Left renal pelvis (tissue), 4 donors: ENCODE data around the gene TWSG1. TPM values are rescaled to one million over a fixed set of nuclear protein-coding genes. Genes with fewer than 3 reads are reported as not detected.
"Not testable (repeated sequence)": the region's sequence is repeated elsewhere in the genome, so short reads cannot be mapped to it uniquely, and the experiment has no call there.

Experiments used
- DNase-seq, 4 donors: peaks; one replicate each; pipeline ENCODE4 v3.0.0-alpha.2; 2013; ENCODE audit warnings: low read depth in 4 of 4, low spot score in 3 of 4
- polyA plus RNA-seq, 4 donors: library from polyadenylated mRNA; unstranded; fragments of 120-200 nt; gene quantifications; one replicate each; pipeline ENCODE4 v1.2.1, GENCODE V29; 2013; ENCODE audit not compliant: insufficient read length in 4 of 4

Gene TWSG1
- polyA plus RNA-seq, 4 donors: 83.5 to 149 (median 116) TPM

DNA sequence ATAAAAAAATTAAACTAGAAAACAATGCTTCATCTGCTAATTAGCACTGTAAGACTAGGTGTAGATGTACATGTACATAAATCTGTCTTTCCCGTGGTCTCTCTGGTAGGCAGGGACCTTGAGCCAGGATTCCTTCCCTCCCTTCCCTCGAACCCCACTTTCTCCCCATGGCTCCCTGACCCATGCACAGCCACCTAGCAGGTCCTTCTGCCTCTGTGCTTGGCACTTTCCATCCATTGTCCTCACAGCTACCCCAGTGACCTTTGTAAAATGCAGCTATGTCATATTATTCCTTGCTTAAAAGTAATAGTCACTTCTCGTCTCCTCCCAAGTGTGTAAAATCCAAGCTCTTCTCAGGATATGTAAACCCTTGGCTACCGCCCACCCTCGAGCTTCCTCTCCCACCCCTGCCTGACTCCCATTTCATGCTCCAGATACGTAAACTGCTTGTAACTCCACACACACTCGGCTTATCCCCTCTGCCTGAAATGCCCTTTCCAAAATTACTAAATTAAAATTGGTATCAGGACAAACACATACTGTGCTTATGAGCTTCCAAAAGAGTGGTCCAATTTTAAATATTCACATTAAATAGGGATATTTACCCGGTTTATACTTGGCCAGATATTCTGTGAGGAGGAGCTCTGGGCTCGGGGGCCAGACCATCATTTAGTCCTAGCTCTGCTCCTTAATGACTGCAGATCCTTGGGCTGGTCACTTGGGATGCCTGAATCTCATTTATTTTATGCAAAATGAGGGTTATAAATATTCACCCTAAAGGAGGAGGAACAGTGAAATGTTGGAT, 86.7 kb downstream of the TWSG1 start:
- DNase-seq: no peak

DNA sequence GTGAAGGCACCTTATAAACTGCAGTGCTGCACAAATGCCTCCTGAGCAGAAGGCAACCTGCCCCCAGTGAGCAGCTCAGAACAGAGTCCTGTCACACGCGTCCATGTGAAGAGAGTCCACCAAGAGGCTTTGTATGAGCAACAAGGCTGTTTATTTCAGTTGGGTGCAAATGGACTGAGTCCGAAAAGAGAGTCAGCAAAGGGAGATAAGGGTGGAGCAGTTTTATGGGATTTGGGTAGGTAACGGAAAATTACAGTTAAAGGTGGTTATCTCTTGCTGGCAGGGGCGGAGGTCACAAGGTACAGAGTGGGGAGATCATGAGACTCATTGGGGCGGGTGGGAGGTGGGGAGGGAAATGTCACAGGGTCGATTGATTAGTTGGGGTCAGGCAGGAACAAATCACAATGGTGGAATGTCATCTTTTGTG, 87.3 kb downstream of the TWSG1 start:
- no peak for DNase-seq

DNA sequence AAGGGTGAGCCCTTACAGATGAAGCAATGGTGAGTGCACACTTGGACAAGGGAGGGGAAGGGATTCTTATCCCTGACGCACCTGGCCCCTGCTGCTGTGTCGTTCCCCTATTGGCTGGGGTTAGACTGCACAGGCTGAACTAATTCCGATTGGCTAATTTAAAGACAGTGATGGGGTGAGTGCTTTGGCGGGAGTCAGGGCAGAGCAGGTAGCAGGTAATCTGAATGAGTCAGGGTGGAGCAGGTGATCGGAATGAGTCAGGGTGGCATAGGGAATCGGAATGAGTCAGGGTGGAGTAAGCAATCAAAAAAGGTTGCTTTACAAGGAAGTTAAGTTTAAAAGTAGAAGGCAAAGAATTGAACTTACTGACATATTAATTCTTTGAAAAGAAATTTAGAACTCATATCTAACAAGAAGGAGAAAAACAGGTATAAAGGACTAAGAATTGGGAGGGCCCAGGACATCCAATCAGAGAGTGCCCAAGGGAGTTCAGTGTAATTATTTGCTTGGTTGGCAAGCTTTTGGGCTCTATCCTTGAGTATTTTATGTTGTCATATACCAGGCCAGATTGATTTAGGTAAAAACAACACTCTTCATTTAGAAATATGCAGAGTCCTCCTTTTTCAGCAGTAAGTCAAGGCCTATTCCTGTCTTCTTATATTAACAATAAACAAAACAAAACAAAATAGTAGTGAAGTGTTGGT, 88.4 kb downstream of the TWSG1 start:
- DNase-seq: no peak

DNA sequence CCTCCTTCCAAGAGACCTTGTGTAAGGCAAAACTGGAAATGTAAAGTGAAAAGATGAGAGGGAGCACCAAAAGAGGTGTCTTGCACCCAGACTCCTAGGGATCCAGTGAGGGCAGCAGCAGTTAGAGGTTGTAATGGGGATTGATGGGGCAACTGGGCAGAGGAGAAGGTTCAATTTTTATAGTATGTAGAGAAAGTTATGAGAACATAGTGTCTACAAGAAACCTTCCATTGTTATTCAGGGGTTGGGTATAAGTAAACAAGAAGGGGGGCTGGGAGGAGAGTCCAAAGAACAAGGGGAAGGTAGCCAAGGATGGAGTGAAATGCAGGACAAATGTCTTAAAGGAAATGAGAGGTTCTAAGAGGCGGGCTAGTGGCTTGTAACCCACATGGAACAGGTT, 89.1 kb downstream of the TWSG1 start:
- DNase-seq: not testable (repeated sequence)

DNA sequence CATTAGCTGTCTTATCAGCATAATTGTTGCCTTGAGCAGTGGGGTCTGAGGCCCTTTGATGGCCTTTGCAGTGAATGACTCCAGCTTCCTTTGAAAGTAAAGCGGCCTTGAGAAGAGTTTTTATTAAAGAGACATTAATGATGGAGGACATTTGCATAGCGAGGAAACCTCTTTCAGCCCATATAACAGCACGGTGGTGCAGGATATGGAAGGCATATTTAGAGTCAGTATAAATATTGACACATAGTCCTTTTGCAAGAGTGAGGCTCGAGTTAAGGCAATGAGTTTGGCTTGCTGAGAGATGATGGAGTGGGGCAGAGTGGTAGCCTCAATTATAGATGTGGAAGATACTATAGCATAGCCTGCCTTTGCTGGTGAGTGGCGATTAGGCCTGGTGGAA, 89.7 kb downstream of the TWSG1 start:
- not testable (repeated sequence) for DNase-seq

DNA sequence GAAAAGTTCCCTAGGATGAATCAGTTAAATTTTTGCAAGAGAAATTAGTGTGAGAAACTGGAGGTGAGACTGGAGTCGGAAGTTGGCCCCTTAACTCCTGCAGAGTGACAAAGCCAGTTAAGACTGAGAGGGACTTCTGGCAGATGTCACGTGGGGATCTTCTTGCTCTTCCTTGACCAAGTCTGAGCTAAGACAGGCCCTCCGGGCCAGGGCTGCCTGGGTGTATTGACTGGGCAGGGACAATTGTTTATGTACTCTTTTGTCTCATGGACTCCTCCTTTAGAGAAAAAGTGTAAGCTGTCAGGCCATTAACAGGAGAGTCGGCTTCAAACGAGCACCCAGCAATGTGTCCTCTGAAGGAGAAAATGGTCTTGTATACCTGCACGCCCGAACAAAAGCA, 92.2 kb downstream of the TWSG1 start:
- DNase-seq: no peak

DNA sequence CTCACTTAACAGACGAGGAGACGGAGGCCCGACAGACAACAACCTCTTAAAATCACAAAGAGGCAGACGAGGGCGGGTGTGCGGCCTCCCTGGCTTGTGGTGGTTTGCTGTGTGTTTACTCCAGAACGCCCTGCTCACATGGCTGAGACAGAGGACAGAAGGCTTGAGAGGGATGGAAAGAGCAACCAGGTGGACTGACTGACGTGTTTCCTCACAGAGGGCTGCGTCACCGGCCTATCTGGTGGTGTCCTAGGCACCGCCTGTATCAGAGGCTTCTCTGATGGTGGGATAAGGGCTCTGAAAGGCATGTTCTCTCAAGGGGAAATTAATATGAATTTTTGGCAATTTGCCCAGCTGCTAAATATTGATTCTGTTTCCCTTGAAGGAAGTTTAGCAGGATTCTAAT, 93.7 kb downstream of the TWSG1 start:
- no peak for DNase-seq

DNA sequence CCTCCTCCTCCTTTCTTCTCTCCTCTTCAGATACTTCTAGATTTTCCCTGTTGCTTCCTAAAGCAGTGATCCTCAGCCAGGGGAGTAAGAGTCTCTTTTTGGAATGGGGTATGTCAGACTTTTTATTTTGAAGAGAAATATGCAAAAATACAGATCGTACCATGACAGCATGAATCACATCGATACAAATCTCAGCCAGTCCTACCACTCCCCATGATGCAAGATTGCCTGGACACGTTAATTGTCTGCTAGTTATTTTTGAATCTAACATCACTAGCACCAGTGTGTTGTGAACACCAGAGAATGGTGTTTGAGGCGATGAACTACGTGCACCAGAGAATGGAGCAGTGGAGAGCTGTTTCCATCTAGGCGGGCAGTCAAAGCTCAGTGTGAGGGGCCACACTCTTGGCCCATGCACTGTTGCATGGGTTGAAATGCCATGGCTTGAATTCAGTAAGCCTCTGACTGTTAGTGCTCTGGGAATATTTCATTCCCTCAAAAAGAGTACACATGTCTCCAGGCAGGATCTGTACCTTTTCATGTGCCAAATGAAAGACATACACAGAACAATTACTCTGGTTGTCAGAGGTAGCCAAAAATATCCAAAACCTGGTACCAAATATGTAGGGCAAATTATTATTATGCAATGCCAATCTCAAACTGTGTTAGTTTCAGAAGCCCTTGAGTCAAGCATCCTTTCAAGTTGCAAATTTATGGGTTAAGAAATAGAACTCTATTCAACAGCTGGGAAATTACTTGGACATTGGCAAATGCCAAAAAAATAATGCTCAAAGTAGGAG, 94.5 kb downstream of the TWSG1 start:
- DNase-seq: no peak

DNA sequence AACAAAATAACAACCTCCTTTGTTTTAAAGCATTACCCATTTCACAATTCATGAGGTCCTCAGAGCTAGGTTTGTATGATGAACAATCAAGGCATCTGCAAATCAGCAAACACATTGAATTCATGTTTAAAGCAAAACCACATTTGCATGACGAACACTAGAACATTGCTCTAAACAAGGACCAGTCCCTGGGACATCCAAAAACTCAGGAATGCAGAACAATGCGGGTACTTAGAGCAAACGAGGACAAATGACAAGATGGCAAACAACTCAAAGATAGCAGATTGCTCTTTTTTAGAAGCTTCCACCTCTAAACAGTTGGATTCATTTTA, 95.1 kb downstream of the TWSG1 start:
- no peak for DNase-seq

DNA sequence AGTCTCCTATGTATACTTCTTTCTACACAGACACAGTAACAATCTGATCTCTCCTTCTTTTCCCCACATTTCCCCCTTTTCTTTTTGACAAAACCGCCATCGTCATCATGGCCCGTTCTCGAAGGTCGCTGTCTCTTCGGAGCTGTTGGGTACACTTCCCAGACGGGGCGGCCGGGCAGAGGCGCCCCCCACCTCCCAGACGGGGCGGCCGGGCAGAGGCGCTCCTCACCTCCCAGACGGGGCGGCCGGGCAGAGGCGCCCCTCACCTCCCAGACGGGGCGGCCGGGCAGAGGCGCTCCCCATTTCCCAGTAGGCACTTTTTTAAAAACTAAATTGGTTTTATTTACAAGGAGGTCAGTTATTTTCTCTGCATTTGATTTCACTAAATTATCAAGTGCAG, 95.7 kb downstream of the TWSG1 start:
- not testable (repeated sequence) for DNase-seq

DNA sequence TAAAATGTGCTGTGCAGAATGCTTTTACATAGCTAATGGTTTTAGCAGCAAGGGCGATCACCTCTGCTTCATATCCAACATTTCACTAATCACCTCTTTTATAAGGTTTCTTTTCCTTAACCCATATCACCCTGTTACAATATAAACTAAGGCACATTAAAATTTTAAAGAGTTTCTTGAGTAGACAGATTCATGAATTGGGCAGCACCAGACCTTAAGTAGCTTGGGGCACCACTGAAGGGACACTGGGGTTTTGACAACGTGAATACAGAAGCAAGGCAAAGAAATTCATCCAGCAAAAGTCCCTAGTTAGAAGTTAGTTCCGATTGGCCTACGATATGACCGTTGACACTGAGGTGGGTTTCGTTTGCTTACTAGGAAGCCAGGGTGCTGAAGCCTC, 96.7 kb downstream of the TWSG1 start:
- DNase-seq: no peak

DNA sequence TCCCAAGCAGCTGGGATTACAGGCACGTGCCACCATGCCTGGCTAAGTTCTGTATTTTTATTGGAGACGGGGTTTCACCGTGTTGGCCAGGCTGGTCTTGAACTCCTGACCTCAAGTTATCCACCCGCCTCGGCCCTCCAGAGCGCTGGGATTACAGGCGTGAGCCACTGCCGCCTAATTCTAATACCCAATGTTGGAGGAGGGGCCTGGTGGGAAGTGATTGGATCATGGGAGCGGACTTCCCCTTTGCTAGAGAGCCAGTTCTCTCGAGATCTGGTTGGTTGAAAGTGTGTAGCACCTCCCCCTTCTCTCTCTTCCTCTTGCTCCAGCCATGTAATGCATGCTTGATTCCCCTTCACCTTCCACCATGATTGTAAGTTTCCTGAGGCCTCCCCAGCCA, 98.5 kb downstream of the TWSG1 start:
- not testable (repeated sequence) for DNase-seq

DNA sequence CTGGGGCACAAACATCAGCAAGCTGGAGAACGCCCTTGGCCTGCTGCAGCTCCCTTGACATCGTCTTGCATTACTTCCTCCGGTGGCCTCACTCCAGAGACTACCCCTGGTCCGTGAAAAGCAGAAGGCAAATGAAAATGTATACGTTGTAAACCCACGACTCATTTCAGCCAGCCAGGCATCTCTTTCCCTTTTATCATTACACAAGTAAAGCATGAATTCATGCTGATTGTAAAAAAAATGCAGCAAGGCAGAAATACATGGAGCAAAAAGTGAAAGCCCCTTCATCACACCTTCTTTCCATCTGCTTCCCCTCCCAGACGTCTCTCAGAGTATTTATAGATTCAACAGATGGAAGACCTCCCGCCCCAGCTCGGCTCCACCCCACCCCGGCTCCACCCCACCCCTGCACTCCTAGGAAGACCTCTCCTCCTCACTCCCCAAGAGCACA, 99.1 kb downstream of the TWSG1 start:
- DNase-seq: no peak

DNA sequence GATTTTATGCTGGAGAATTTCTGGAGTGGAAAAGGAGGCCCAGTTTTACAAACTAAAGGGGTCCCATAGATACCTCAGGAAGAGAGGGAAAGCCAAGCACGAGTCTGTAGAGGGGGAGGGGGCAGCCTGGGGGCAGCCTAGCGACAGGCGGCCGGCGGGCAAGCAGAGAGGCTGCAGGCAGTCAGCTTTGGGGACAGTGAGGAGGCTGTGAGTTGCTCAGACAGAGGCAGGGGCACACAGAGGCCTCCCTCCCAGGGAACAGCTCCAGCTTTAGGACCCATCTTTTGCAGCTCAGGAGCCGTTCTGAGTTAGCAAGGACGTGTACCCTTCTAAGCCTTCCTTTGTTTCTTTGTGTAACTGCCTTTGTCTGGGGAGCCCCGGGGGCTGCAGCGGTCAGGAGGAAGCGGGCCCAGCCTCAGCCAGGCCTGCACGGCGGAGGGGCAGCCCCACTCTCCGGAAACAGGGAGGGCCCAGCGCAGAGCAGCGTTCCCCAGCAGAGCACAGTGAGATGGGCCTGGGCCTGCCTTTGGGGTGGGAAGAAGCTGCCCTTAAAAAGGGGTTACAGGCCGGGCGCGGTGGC, 99.6 kb downstream of the TWSG1 start:
- DNase-seq: no peak

DNA sequence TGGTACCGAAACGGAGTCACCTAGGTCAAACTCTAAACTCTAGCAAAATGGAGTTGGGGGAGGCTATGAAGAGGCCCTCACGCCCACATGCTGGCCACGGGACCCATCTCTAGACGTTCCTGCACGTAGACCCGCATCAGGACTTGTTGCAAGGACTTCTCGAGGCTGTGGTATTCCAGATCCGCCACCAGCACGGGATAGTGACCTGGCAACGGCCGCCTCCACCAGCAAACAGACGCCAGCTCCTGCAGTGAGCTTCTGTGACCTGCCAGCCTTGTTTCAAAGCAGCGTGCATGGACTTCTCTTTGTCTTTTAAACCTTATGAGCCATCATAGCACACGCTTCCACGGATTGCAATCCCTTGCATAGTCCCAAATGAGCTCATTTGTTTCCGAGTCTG, 100.5 kb downstream of the TWSG1 start:
- DNase-seq: no peak

DNA sequence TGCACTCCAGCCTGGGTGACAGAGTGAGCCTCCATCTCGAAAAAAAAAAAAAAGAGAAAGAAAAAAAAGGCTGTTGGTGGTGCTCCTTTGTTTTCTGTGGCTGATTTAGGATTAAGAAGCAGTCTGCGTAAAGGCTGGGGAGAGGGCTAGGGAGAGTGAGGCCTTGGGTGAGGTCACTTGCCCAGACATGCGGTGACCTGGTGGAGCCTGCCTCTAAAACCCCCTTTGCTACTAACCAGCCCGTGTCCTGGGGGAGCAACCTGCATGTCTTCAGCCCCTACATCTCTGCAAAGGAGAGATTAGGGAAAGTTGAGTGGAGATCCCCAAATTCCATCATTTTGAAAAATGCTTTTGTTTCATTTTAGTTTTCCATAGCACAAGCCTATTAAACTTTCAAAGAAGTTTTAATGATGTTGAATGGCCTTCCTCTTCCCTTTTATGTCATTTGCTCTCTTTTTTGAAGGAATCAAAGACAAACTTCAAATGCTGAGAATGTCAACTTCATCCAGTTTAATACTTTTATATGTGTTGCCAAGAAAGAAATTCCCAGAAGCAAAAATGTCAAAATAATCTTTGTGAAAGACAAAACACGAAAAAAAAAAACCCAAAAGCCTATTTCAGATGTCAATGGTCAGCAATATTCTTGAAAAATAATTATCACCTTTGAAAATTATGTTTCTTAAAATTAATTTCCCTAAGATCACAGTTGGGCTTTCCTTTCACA, 101.8 kb downstream of the TWSG1 start:
- DNase-seq: no peak

DNA sequence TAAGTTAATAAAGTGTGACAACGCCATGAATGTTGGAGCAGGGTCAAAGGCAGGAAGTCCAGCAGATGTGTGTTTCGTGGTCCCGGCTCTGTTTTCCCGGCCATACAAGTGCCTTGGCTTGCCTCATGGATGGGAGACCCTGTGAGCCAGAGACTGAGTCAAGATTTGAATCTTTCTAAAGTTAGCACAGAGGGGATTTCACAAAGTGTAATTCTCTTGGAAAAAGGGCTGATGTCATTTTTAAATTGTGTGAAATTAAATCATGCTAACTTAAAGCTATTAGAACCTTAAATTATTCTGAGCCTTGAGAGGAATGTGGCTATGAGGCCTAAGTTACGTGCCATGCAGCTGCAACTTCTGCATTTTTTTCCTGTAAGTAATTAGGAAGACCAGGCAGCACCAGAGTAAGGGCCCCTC, 102.5 kb downstream of the TWSG1 start:
- DNase-seq: no peak

DNA sequence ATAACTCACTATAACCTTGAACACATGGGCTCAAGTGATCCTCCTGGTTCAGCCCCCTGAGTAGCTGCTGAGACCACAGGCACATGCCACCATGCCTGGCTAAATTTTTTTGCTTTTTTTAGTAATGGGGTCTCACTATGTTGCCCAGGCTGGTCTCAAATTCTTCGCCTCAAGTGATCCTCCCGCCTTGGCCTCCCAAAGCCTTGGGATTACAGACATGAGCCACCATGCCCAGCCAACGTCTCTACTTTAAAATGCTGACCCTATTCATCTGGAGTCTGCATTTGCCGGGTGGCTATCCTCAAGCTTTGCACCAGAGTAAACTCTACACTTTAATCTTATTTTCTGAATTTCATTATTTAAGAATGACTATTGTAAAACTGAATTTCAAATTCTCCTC, 103.1 kb downstream of the TWSG1 start:
- no peak for DNase-seq

DNA sequence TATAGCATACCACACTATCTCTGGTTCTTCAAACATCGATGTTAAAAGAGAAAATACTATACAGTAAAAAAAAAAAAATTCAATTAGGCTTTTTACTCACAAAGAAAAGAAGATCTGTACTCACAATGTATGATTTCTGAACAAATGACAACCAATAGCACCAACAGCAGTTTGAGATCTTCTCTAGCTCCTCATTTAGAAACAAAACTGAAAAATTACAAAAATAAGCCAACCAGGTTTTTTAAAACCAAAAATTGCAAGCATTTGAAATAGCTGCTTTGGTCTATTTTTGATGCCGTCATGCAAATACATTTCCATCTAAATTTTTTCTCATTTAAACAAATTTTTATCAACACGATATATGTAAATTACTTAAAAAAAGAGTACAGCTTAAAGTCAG, 106.5 kb downstream of the TWSG1 start:
- no peak for DNase-seq

DNA sequence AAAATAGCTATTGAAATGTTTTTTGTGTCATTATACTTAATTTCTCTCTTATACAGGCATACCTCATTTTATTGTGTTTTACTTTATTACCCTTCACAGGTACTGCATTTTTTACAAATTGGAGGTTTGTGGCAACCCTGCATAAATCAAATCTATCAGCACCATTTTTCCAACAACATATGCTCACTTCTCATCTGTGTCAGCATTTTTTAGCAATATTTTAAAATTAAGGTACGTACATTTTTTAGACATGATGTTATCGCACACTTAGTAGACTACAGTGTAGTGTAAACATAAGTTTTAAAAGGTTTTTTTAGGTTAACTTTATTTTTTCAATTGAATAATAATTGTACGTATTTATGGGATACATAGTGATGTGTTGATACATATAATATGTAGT, 110.0 kb downstream of the TWSG1 start:
- DNase-seq: no peak
